Nasal cavity respiratory epithelium epithelial cell of viscerocranial mucosa (primary cell): ENCODE results near the gene MLLT11. TPM values are rescaled to one million over a fixed set of nuclear protein-coding genes. Genes with fewer than 3 reads are reported as not detected.

Experiments used
- total RNA-seq: library from RNA; depleted of rRNA; stranded (reverse); fragments of >200 nt; gene quantifications from 2 replicates; pipeline ENCODE4 v1.2.3, GENCODE V29; 2014

MLLT11 gene, protein sequence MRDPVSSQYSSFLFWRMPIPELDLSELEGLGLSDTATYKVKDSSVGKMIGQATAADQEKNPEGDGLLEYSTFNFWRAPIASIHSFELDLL
- total RNA-seq: 1.7 and 3.3 TPM in 2 replicates

DNA sequence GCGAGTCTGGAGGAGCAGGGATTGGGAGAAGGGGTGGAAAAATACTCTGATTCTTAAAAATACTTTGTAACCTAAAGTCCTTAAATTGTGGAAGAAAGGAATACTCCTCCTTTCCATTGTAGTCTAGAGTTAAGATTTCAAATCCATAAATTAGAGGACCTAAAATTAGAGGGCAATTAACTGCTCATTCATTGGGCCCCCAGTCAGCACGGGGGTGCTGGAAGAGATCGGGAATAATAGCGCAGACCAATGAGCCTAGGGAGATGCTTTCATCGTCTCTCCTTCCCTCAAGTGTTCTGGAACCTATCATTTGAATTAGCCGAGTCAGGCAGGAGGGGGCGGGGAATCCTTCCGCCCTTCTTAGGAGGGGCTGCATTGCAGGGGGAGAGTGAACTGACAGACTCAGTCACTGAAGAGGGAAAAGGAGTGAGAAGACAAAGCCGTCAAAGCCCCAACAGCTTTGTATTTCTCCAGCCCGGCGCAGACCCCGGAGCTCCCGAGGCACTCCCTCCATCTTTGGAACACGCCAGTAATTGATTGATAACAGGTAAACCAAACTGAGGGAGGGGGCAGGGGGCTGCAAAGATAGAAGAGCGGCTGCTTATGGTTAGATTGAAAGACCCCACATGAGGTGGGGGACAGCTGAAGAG is at the start of gene MLLT11:
Gene MLLT11, plus strand, starts transcription at position 391 of the 650 bp plus-strand sequence. CDS start 6,828 bp downstream, outside the sequence.

DNA sequence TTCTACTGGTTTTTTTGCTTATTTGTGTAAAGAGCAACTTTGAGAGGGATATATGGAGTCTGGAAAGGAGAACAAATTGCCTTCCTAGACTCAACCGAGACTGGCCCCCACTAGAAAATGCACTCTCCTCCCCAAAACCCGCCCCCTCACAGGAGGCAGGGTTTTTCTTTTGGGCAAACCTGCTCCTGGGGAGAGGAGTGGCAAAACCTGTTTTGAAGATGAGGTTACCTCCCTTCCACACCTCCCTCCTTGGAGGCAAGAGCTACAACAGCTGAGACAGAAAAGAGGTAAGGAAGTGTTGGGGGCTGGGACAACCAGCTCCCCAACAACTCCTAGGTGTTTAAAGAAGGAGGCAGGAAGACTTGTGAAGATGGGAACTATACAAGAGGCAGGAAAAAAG is 23.8 kb upstream of the MLLT11 start, which contains the start of gene BNIPL:
Gene BNIPL, plus strand, starts transcription at position 231 of the 400 bp plus-strand sequence. Its CDS starts 140 bp downstream, at position 371.

DNA sequence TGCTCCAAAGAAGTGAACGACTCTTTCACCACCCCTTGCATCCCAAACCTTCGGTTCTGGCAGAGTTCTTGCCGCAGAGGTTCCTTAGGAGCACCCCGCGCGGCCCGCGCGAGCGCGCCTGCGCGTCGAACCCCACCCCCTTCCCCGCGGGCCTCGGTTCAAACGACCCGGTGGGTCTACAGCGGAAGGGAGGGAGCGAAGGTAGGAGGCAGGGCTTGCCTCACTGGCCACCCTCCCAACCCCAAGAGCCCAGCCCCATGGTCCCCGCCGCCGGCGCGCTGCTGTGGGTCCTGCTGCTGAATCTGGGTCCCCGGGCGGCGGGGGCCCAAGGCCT is 12.6 kb upstream of the MLLT11 start, which contains the start of gene C1orf56:
Gene C1orf56, plus strand, starts transcription at position 161 of the 334 bp plus-strand sequence. Its CDS starts 97 bp downstream, at position 258.

DNA sequence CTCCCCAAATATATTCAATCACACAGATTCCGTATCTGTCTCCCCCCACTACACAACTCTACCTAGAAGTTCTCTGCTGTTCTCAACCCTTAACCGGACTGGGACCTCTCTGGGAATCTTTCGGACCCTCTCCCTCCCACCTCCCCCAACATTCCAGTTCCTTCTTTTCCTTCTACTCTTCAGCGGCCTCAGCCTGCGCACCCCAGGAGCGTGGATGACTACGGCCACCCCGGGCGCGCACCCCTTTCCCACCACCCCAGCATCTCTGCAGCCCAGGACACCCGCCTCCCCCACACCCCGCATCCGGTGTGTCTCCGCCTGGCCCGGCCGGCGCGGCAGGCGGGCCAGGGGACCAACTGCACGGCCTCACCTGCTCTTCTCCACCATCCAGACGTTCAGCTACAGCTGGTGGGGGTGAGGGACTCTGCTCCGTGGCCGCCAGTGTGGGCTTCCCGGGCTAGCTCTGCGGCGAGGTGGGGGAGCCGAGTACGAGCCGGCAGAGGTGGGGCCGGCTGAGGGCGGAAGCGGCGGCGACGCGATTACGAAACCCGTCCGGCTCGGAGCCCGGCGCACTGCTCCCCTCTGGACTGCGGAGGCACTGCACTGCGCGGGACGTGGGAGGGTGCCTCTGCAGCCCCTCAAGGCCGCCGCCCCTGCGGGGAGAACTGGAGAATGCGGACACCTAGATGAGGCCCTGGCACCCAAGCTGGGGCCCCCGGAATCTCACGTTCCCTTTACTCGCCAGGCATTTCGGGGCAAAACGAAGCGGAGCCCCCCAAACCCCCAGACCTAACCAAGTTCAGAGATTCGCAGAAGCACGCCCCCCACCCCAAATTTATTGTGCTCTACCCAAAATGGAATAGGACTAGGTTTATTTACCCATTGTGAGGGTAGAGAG is 839 bp upstream of the MLLT11 start, which contains the start of gene CDC42SE1:
Gene CDC42SE1, minus strand, starts transcription at position 514 of the 898 bp plus-strand sequence. CDS start 3,892 bp downstream, outside the sequence.

DNA sequence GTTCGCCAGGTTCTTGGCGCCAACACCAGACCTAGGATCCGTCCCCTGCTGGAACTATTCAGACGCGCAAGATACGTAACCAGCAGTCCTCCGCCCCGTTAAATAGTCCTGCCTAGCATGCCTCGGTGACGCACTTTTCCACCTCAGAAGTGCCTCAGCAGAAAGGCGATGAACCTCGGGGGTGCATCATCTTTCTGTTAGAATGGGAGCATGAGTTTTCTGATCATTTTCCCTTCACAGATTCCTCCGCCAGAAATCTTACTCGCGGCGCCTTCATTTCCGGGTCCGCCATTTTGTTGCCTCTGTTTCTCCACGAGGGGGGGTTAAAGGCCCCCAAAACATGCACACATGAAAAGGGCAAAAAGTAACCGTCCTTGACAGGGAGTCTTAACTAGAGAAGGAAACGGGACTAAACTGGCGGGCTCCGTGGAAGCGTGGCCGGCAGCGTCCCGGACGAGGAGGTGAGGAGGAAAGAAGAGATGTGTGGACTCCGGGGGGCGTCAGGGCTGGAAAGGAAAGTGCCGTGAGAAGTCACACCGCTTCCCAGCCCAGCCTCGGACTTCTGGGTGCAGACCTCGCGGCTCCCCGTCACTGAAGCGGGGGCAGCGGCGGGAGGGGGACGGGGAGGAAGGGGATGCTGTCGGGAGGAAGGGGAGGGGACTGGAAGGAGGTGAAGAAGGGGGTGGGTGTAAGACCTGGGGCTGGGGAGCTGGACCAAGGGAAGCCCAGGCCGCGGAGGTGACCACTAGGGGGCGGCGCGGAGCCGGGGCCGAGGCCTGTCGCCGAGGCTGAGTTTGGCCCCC is 10.5 kb downstream of the MLLT11 start, which contains the start of gene GABPB2:
Gene GABPB2, plus strand, starts transcription at position 288 of the 803 bp plus-strand sequence. CDS start 17,429 bp downstream, outside the sequence.

Other genes starting within 250 kb of the MLLT11 start
- 20.5 and 30.6 TPM in 2 replicates for gene ARNT, start 183.8 kb upstream of the MLLT11 start, total RNA-seq
- not detected in 2 replicates for gene CTXND2, start 173.3 kb upstream of the MLLT11 start, total RNA-seq
- gene SETDB1, start 134.0 kb upstream of the MLLT11 start, total RNA-seq: 23.2 and 36.7 TPM in 2 replicates
- gene CERS2, start 85.6 kb upstream of the MLLT11 start, total RNA-seq: 83.7 and 101 TPM in 2 replicates
- 0.50 and 0.68 TPM in 2 replicates for gene ANXA9, start 78.1 kb upstream of the MLLT11 start, total RNA-seq
- gene MINDY1, start 53.5 kb upstream of the MLLT11 start, total RNA-seq: 5.5 and 10.3 TPM in 2 replicates
- 10.3 and 11.6 TPM in 2 replicates for gene PRUNE1, start 51.9 kb upstream of the MLLT11 start, total RNA-seq
- 3.3 and 7.5 TPM in 2 replicates for gene BNIPL, start 23.8 kb upstream of the MLLT11 start, total RNA-seq
- gene C1orf56, start 12.6 kb upstream of the MLLT11 start, total RNA-seq: 0.71 and 1.0 TPM in 2 replicates
- gene CDC42SE1, start 775 bp upstream of the MLLT11 start, total RNA-seq: 111 and 152 TPM in 2 replicates
- gene GABPB2, start 10.4 kb downstream of the MLLT11 start, total RNA-seq: 17.1 and 27.1 TPM in 2 replicates
- gene SEMA6C, start 86.2 kb downstream of the MLLT11 start, total RNA-seq: 0.34 and 1.3 TPM in 2 replicates
- gene TNFAIP8L2, start 96.3 kb downstream of the MLLT11 start, total RNA-seq: not detected in 2 replicates
- gene LYSMD1, start 105.5 kb downstream of the MLLT11 start, total RNA-seq: 5.8 and 6.5 TPM in 2 replicates
- 24.1 and 24.3 TPM in 2 replicates for gene SCNM1, start 105.7 kb downstream of the MLLT11 start, total RNA-seq
- gene TMOD4, start 115.6 kb downstream of the MLLT11 start, total RNA-seq: 0.21 TPM in 1 of 2 replicates, not detected in the other
- 48.7 and 56.0 TPM in 2 replicates for gene VPS72, start 129.8 kb downstream of the MLLT11 start, total RNA-seq
- gene PIP5K1A, start 138.2 kb downstream of the MLLT11 start, total RNA-seq: 84.6 and 96.4 TPM in 2 replicates
- 166 and 202 TPM in 2 replicates for gene PSMD4, start 194.3 kb downstream of the MLLT11 start, total RNA-seq
- 12.3 and 17.9 TPM in 2 replicates for gene ZNF687, start 221.9 kb downstream of the MLLT11 start, total RNA-seq